ENCODE results near the gene EBP.

The EBP gene

DNA sequence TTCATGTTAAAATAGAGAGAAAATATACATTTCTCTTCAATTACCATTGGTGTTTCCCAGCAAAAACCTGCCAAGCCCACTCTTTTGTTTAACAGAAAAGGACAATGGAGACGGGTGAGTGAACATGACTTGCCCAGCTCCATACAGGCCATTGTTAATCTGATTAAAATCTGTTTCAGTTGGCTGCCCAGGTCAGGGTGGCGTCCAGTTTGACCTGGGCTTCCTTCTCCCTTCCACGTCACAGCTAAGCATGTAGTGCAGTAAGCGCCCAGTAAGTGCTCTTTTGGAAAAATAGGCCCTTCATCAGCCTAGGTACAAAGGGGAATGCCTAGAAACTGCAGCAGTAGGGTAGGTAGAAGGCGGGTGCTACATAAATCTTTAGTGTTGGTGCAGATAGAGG lies 14.4 kb upstream of the EBP start:
- Histone ChIP-seq H3K36me3 (ENCODE audit: control insufficient read depth, insufficient read depth, low read length) (no peaks in the 10 kb centered on the region), H3K4me3 (replicated peaks; ENCODE audit: low read depth, low read length) (no peak overlapping the region), H3K27me3 (replicated peaks; ENCODE audit: control insufficient read depth, insufficient read depth, low read length) (no peaks in the 10 kb centered on the region)
- DNase-seq (ENCODE audit: extremely low read depth, insufficient read length): no peak
- TF ChIP-seq, protein P1, sequence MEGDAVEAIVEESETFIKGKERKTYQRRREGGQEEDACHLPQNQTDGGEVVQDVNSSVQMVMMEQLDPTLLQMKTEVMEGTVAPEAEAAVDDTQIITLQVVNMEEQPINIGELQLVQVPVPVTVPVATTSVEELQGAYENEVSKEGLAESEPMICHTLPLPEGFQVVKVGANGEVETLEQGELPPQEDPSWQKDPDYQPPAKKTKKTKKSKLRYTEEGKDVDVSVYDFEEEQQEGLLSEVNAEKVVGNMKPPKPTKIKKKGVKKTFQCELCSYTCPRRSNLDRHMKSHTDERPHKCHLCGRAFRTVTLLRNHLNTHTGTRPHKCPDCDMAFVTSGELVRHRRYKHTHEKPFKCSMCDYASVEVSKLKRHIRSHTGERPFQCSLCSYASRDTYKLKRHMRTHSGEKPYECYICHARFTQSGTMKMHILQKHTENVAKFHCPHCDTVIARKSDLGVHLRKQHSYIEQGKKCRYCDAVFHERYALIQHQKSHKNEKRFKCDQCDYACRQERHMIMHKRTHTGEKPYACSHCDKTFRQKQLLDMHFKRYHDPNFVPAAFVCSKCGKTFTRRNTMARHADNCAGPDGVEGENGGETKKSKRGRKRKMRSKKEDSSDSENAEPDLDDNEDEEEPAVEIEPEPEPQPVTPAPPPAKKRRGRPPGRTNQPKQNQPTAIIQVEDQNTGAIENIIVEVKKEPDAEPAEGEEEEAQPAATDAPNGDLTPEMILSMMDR (IDR thresholded peaks at IDR 0.05; ENCODE audit: insufficient read depth, low read length, poor library complexity, severe bottlenecking): no peak

DNA sequence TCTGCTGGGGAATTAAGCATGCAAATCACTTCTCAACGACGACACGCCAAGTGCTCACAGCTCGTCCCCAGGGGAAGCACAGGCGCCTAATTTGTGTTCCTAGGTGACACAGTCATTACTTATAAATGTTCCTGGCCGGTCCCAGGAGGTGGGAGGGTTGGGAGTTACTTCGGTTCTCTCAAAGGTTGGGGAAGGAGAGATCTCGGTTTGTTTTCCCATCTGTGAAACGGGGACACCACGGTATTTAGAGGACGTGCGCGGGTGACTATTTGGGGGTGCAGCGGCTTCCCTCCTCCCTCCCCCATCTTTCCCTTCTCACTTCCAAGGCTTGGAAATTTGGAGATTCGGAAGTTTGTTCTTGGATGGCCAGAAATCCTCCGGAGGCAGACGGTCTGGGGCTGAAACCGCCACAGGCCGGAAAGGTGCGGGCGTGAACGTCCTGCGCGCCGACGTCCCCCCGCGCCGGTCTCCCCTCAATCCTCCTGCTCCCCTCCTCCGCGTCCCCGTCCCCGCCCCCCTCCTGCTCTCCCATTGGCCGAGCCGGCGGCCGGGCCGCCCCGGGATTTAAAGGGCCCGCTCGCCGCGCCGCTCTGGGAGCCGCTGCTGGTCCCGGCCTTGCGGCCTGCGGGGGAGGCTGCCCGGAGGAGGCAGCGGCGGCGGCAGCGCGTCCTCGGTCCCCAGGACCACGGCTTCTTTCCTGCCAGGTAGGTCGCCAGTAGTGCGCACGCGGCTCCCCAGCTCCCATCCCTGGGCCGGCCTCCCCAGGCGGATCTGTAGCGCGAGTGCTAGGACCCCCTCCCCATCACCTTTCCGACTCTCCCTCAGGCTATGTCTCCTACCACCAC lies 13.0 kb upstream of the EBP start, which contains the start of gene PORCN:
Gene PORCN (plus strand): TSS at position 593 of the 845 bp plus-strand sequence. CDS start 829 bp downstream, outside the sequence.
- Histone ChIP-seq H3K27me3 (replicated peaks; ENCODE audit: control insufficient read depth, insufficient read depth, low read length) (no peaks in the 10 kb centered on the region), H3K36me3 (ENCODE audit: control insufficient read depth, insufficient read depth, low read length) (no peaks in the 10 kb centered on the region; the same call in 1 of the 2 replicates), H3K4me3 (replicated peaks; ENCODE audit: low read depth, low read length) (peak within 1 kb of the TSS; percentile 67)
- peak; percentile 89 for DNase-seq (ENCODE audit: extremely low read depth, insufficient read length)
- TF ChIP-seq, protein P1 (IDR thresholded peaks at IDR 0.05; ENCODE audit: insufficient read depth, low read length, poor library complexity, severe bottlenecking): no peak

DNA sequence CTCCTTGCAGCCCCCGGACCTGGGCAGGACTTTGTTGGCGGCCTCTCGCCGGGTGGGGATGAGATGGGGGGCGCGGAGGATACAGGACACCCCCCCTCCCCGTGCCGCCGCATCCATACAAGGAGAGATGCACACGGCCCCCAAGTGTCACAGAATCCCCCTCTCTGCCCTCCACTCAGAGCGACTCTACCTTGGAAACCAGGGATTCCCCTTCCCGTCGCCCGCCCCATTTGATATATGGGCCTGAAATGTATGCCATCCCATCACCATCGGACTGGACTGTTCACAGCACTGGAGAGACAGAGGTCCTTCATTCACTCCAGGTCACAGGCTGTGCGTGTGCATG lies 12.4 kb upstream of the EBP start:
- Histone ChIP-seq H3K4me3 (replicated peaks; ENCODE audit: low read depth, low read length) (peak overlapping the region; percentile 67), H3K27me3 (replicated peaks; ENCODE audit: control insufficient read depth, insufficient read depth, low read length) (no peaks in the 10 kb centered on the region), H3K36me3 (ENCODE audit: control insufficient read depth, insufficient read depth, low read length) (no peaks in the 10 kb centered on the region; the same call in 1 of the 2 replicates)
- TF ChIP-seq, protein P1 (IDR thresholded peaks at IDR 0.05; ENCODE audit: insufficient read depth, low read length, poor library complexity, severe bottlenecking): no peak
- DNase-seq (ENCODE audit: extremely low read depth, insufficient read length): no peak

DNA sequence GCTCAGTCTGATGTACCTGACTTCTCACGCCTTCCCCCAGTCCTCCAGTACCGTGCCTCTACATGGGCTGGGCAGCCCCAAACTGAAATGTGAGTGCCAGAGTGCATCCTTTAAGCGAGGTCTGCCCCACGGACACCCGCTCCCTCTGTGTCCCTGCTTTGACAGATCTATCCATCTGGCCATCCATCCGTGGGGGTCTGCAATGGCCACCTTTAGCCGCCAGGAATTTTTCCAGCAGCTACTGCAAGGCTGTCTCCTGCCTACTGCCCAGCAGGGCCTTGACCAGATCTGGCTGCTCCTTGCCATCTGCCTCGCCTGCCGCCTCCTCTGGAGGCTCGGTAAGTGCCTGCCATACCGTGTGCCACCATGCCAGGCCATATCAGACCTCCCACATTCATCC lies 12.0 kb upstream of the EBP start:
- H3K4me3 ChIP-seq (replicated peaks; ENCODE audit: low read depth, low read length): peak overlapping the region; percentile 67
- DNase-seq (ENCODE audit: extremely low read depth, insufficient read length): no peak

DNA sequence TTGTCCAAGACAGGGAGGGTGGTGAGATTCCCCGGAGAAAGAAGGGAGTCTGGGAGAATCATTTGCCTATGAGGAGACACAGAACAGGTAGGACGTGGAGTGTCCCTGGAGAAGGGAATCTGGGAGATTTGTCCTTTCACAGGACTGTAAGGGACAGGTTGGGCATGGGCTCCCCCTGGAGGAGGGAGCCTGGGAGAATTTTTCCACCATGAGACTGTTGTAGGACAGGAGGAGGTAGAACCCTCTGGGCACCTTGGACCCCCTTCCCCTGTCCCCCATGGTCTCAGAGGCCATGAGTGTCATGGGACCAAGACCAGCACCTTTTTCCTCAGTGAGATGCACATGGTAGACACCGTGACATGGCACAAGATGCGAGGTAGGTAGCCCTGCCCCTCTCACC lies 10.0 kb upstream of the EBP start:
- Histone ChIP-seq H3K36me3 (ENCODE audit: control insufficient read depth, insufficient read depth, low read length) (no peaks in the 10 kb centered on the region; the same call in 1 of the 2 replicates), H3K27me3 (replicated peaks; ENCODE audit: control insufficient read depth, insufficient read depth, low read length) (no peaks in the 10 kb centered on the region), H3K4me3 (replicated peaks; ENCODE audit: low read depth, low read length) (no peak overlapping the region)
- TF ChIP-seq, protein P1 (IDR thresholded peaks at IDR 0.05; ENCODE audit: insufficient read depth, low read length, poor library complexity, severe bottlenecking): peak; percentile 31
- DNase-seq (ENCODE audit: extremely low read depth, insufficient read length): no peak

More for the DNA sequence above, 12.0 kb upstream of the EBP start:
- Histone ChIP-seq H3K27me3 (replicated peaks; ENCODE audit: control insufficient read depth, insufficient read depth, low read length) (no peaks in the 10 kb centered on the region), H3K36me3 (ENCODE audit: control insufficient read depth, insufficient read depth, low read length) (no peaks in the 10 kb centered on the region; the same call in 1 of the 2 replicates)
- TF ChIP-seq, protein P1 (IDR thresholded peaks at IDR 0.05; ENCODE audit: insufficient read depth, low read length, poor library complexity, severe bottlenecking): no peak
